HuH-7 (cell line): Measurements from ENCODE around the gene MAGEC3.

Experiments used
- DNase-seq: peaks from one replicate; pipeline ENCODE4 v3.0.0; 2011; ENCODE audit warnings: low spot score

The MAGEC3 gene

GRCh38 chrX:141947350-141947749 lies 109.2 kb downstream of the MAGEC3 start:
- no peak for DNase-seq
